GM13976 (cell line): ENCODE results near the gene TSEN54.
A peak's percentile ranks its signal among the peaks of the same experiment; 100 is the strongest.
"Not testable (repeated sequence)": the region's sequence is repeated elsewhere in the genome, so short reads cannot be mapped to it uniquely, and the experiment has no call there.

Experiments used
- DNase-seq: peaks from one replicate; pipeline ENCODE4 v3.0.0; 2012; ENCODE audit warnings: low spot score
- in situ Hi-C: fragments of 300-500 bp; cut with MboI; formaldehyde crosslinking; loops from one replicate; pipeline ENCODE4 v1.12.0; 2022; ENCODE audit warnings: low sequenced_read_pairs, mixed read lengths, inconsistent platforms; ENCODE audit not compliant: unreplicated experiment
- TF ChIP-seq, protein P1 (sequence below): IDR thresholded peaks from 2 replicates; pipeline ENCODE4 v1.5.1; 2012; ENCODE audit warnings: borderline replicate concordance, mild to moderate bottlenecking; ENCODE audit not compliant: insufficient read depth; ENCODE audit errors: extremely low read depth, missing control alignments, control extremely low read depth

The TSEN54 gene

DNA sequence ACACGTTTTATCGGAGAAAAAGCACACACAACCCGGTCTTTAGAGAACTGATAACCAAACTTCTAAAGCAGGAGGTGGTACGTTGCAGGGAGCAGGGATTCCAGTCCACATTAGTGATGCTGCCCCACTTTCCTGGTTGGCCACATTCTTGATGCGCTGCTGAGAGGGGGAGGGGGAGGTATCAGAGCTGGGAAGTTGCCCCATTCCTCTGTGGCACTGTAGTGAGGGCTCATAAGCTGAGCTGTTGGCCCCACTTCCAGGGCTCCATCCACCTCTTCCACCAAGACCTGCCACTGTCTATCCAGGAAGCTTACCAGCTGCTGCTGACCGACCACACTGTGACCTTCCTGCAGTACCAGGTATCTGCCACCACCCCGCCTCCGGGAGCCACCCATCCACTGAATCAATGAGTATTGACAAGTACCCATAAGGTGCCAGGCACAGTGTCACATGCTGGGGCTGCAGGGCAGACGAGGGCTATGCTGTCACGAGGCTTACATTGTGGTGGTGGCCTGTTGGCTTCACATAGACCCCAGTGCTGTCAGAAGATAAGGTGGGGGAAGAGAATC lies 1.1 kb downstream of the TSEN54 start:
- in situ Hi-C loops = no loop called here
- no peak for DNase-seq
- TF ChIP-seq, protein P1, sequence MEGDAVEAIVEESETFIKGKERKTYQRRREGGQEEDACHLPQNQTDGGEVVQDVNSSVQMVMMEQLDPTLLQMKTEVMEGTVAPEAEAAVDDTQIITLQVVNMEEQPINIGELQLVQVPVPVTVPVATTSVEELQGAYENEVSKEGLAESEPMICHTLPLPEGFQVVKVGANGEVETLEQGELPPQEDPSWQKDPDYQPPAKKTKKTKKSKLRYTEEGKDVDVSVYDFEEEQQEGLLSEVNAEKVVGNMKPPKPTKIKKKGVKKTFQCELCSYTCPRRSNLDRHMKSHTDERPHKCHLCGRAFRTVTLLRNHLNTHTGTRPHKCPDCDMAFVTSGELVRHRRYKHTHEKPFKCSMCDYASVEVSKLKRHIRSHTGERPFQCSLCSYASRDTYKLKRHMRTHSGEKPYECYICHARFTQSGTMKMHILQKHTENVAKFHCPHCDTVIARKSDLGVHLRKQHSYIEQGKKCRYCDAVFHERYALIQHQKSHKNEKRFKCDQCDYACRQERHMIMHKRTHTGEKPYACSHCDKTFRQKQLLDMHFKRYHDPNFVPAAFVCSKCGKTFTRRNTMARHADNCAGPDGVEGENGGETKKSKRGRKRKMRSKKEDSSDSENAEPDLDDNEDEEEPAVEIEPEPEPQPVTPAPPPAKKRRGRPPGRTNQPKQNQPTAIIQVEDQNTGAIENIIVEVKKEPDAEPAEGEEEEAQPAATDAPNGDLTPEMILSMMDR = no peak

DNA sequence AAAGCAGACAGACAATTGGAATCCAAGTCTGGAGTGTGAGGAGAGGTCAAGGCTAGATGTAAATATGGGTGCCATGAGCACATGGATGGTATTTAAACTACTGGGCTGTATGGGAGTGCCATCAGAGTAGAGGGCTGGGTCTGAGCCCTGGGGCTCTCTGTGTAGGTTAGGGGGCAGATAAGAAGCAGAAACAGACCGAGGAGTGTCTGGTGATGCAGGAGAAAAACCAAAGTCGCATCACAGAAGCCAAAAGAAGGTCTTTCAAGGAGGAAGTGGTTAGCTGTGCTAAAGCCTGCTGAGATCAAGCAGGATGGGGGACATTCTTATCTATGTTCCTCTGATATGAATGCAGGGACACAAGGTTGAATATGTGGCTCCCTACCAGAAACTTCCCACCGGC lies 1.9 kb downstream of the TSEN54 start:
- in situ Hi-C loops = no loop called here
- DNase-seq = peak; percentile 68
- TF ChIP-seq, protein P1 = no peak

DNA sequence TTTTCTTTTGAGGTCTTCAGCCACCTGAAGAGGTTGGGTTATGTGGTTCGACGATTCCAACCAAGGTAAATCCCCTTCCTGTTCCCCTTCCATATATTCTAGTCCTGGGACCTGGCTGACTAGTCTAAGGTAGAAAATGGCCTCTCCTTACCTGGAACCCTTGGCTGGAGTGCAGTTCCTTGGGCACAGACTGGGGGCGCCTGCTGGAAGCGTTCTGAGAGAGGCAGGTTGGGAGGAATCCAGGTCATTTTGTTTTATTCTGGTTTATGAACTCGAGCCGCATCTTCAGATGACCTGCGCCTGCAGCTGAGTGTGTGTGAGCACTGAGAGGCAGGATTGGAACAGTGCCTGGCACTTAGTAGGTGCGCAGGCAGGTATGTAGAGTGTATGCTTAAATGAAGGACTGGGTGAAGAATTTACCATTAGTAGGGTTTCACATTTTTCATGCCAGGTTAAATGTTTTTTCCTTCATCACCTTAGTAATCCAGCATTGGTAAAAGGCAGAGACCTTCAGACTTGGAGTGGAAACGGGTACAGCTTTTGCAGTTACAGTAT lies 2.7 kb downstream of the TSEN54 start:
- DNase-seq = no peak
- in situ Hi-C loops = no loop called here

DNA sequence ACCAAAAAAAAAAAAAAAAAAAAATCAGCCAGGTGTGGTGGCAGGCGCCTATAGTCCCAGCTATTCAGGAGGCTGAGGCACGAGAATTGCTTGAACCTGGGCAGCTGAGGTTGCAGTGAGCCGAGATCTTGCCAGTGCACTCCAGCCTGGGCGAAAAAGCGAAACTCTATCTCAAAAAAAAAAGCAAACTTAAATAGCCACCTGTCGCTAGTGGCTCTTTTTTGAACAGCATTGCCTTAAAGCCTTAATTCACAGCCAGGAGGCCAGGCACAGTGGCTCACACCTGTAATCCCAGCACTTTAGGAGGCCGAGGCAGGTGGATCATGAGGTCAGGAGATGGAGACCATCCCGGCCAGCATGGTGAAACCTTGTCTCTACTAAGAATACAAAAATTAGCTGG lies 4.1 kb downstream of the TSEN54 start:
- in situ Hi-C loops, DNase-seq: not testable (repeated sequence)

More for the DNA sequence above, 2.7 kb downstream of the TSEN54 start:
- TF ChIP-seq, protein P1 = no peak

DNA sequence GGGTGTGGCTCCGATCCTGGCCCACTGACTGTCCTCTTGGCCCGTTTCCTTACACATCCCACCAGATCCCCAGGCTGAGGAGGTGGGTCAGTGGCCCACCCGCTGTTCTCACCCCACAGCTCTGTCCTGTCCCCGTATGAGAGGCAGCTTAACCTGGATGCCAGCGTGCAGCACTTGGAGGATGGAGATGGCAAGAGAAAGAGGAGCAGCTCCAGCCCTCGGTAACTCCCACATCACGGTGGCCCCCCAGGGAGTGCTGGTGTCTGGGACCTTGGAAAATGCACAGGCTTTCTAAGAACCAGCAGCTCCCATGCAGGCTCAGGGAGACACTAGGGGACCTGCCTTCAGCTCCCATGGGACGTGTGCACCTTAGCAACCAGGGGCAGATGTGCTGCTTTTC lies 5.0 kb downstream of the TSEN54 start:
- DNase-seq = no peak
- TF ChIP-seq, protein P1 = no peak
- in situ Hi-C loops = no loop called here

DNA sequence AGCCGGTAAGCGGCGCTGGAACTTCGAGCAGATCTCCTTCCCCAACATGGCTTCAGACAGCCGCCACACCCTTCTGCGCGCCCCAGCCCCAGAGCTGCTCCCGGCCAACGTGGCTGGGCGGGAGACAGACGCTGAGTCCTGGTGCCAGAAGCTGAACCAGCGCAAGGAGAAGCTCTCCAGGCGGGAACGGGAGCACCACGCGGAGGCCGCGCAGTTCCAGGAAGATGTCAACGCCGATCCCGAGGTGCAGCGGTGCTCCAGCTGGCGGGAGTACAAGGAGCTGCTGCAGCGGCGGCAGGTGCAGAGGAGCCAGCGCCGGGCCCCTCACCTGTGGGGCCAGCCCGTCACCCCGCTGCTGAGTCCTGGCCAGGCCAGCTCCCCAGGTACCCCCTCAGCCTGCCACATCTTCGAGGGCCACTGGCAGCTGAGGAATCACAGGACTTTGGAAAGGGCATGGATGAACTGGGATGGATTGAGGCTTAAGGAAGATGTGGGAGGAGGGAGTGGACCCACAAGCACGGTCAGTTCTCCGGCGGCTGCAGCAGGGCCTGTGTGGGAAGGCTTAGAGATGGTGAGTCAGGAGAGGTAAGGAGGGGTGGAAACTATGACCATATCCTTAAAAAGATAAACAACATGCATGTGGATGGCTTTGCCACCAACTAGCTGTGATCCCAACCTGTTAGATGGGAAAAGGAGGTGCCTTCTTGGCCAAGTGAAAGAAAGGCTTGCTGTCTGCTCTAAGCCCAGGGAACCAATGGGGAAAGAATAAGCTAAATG lies 5.8 kb downstream of the TSEN54 start:
- TF ChIP-seq, protein P1 = no peak
- DNase-seq = no peak
- in situ Hi-C loops = no loop called here

DNA sequence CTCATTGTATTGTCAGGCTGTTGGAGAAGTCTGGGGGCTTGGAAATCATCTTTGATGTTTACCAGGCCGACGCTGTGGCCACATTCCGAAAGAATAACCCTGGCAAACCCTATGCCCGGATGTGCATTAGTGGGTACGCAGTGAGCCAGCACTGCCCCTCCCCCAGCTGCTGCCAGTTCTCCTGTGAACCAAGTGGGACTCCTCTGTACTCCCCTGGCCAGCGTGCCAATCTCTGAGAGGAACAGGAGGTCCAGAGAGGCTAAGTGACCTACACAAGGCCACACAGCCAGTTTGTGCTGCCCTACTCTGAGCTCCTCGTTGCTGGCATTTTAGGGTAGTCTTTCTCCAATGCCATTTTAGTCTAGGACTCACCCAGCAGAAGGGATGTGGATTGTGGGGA lies 7.3 kb downstream of the TSEN54 start:
- in situ Hi-C loops = no loop called here
- DNase-seq = no peak
- TF ChIP-seq, protein P1 = no peak
